ENCODE data around the gene TMOD1.

DNA sequence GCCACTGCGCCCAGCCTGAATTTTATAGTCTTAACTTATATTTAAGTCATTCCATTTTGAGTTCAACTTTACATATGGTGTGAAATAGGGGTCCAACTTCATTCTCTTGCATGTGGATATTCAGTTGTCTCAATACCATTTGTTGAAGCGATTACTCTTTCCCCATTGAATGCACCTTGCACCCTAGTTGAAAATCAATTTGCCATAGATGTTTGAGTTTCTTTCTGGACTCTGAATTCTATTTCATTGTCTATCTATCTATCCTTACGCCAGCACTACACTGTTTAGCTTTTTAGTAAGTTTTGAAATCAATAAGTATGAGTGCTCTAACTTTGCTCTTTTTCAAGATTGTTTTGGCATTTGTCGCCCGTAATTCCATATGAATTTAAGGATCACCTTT, 49.8 kb downstream of the TMOD1 start:
- TF ChIP-seq CTCF (IDR thresholded peaks at IDR 0.05 in 4 of 5, conservative IDR thresholded peaks at IDR 0.05 in 1 of 5), result no peak
- no peak for TF ChIP-seq POLR2A (IDR thresholded peaks at IDR 0.05)

Data from gastrocnemius medialis (tissue), 4 donors.